HG02981 (cell line): ENCODE data around the gene SQOR.

ENCODE experiments used
- ATAC-seq: cut with Tn5 transposase; IDR thresholded peaks from one replicate; pipeline ENCODE4 v1.9.1; 2021; ENCODE audit warnings: mild to moderate bottlenecking, moderate library complexity; ENCODE audit not compliant: unreplicated experiment

The SQOR gene

GRCh38 chr15:45704329-45705249, 69.8 kb downstream of the SQOR start:
- ATAC-seq: no peak

GRCh38 chr15:45705510-45706473, 71.0 kb downstream of the SQOR start:
- peak; percentile 85 for ATAC-seq

GRCh38 chr15:45710657-45711056, 75.8 kb downstream of the SQOR start:
- ATAC-seq: no peak

- peak; percentile 64 for ATAC-seq
These were observed 80.0 kb downstream of the SQOR start for GRCh38 chr15:45714590-45715488.

- no peak for ATAC-seq
These were observed 80.7 kb downstream of the SQOR start for GRCh38 chr15:45715528-45715927.

GRCh38 chr15:45719490-45719889, 84.7 kb downstream of the SQOR start:
- no peak for ATAC-seq

- ATAC-seq: no peak
These were observed 85.4 kb downstream of the SQOR start for GRCh38 chr15:45720183-45720582.

- no peak for ATAC-seq
These were observed 93.8 kb downstream of the SQOR start for GRCh38 chr15:45728641-45729040.

GRCh38 chr15:45729141-45729540, 94.3 kb downstream of the SQOR start:
- ATAC-seq: no peak

GRCh38 chr15:45731343-45731742, 96.5 kb downstream of the SQOR start:
- ATAC-seq: no peak

GRCh38 chr15:45732662-45733061, 97.8 kb downstream of the SQOR start:
- ATAC-seq: no peak

- no peak for ATAC-seq
These were observed 99.5 kb downstream of the SQOR start for GRCh38 chr15:45734260-45734711.
